Dedifferentiated amniotic fluid mesenchymal stem cell (primary cell): ENCODE data around the gene PRKG1.
A peak's percentile ranks its signal among the peaks of the same experiment; 100 is the strongest.
"Not testable (repeated sequence)": the region's sequence is repeated elsewhere in the genome, so short reads cannot be mapped to it uniquely, and the experiment has no call there.

Experiments
- DNase-seq: peaks from one replicate; pipeline ENCODE4 v3.0.0-alpha.2; 2016; ENCODE audit errors: extremely low spot score

Gene PRKG1

GRCh38 chr10:51503378-51503777, 429.1 kb downstream of the PRKG1 start:
- no peak for DNase-seq

- no peak for DNase-seq
These were observed 433.2 kb downstream of the PRKG1 start for GRCh38 chr10:51507476-51507875.

- DNase-seq = no peak
These were observed 433.9 kb downstream of the PRKG1 start for GRCh38 chr10:51508156-51508555.

GRCh38 chr10:51510231-51510630, 435.9 kb downstream of the PRKG1 start:
- DNase-seq = peak; percentile 36

- no peak for DNase-seq
These were observed 447.3 kb downstream of the PRKG1 start for GRCh38 chr10:51521605-51522004.

- no peak for DNase-seq
These were observed 448.6 kb downstream of the PRKG1 start for GRCh38 chr10:51522858-51523257.

GRCh38 chr10:51523440-51523839, 449.2 kb downstream of the PRKG1 start:
- DNase-seq = no peak

- DNase-seq = no peak
These were observed 449.8 kb downstream of the PRKG1 start for GRCh38 chr10:51524041-51524440.

- no peak for DNase-seq
These were observed 453.4 kb downstream of the PRKG1 start for GRCh38 chr10:51527522-51528219.

- DNase-seq = no peak
These were observed 454.2 kb downstream of the PRKG1 start for GRCh38 chr10:51528527-51528926.

- DNase-seq = no peak
These were observed 456.3 kb downstream of the PRKG1 start for GRCh38 chr10:51530541-51530940.

GRCh38 chr10:51532044-51532443, 457.8 kb downstream of the PRKG1 start:
- no peak for DNase-seq

- no peak for DNase-seq
These were observed 468.6 kb downstream of the PRKG1 start for GRCh38 chr10:51542853-51543252.

GRCh38 chr10:51544933-51545332, 470.6 kb downstream of the PRKG1 start:
- DNase-seq = no peak

GRCh38 chr10:51547941-51548340, 473.7 kb downstream of the PRKG1 start:
- no peak for DNase-seq

- DNase-seq = no peak
These were observed 478.6 kb downstream of the PRKG1 start for GRCh38 chr10:51552879-51553278.

GRCh38 chr10:51564896-51565510, 490.7 kb downstream of the PRKG1 start:
- no peak for DNase-seq

GRCh38 chr10:51567271-51567670, 493.0 kb downstream of the PRKG1 start:
- DNase-seq = no peak

GRCh38 chr10:51569467-51569866, 495.2 kb downstream of the PRKG1 start:
- no peak for DNase-seq

GRCh38 chr10:51574248-51575048, 500.2 kb downstream of the PRKG1 start:
- no peak for DNase-seq

- not testable (repeated sequence) for DNase-seq
These were observed 506.9 kb downstream of the PRKG1 start for GRCh38 chr10:51581196-51581595.

GRCh38 chr10:51583976-51584375, 509.7 kb downstream of the PRKG1 start:
- DNase-seq = no peak

- DNase-seq = no peak
These were observed 511.5 kb downstream of the PRKG1 start for GRCh38 chr10:51585742-51586141.
